PC-9 (cell line): ENCODE data around the gene TOX3. TPM values are rescaled to one million over a fixed set of nuclear protein-coding genes. Genes with fewer than 3 reads are reported as not detected.

Source experiments
- BruUV-seq: library from RNA; stranded (reverse); fragments of 400-500 nt; replicated peaks from 2 replicates; lab custom pipeline; 2021; lab: Mats Ljungman, UMichigan
- CTCF ChIA-PET: fragments of 300-600 bp; sonication (Branson Sonifier 250); formaldehyde crosslinking; loops from one replicate; lab custom pipeline; 2022; ENCODE audit warnings: antibody characterized with exemption; lab: Charles Lee
- POLR2A ChIA-PET: fragments of 300-600 bp; sonication (Branson Sonifier 250); formaldehyde crosslinking; loops from one replicate; lab custom pipeline; 2022; ENCODE audit warnings: antibody characterized with exemption; ENCODE audit not compliant: unreplicated experiment; lab: Charles Lee
- DNase-seq, 2 experiments: peaks; one replicate each; pipeline versions ENCODE4 v3.0.0 to v3.0.0-alpha.2; 2015 to 2022; ENCODE audit warnings: mixed read lengths in 1 of 2
- H2AFZ ChIP-seq: fragments of 200-600 bp; sonication (generic); 2 replicates; pipeline ENCODE4 v1.8.1; 2017; ENCODE audit warnings: antibody characterized with exemption
- H3F3A ChIP-seq: fragments of 200-600 bp; sonication (generic); 2 replicates; pipeline ENCODE4 v1.8.1; 2017; ENCODE audit warnings: antibody characterized with exemption, mild to moderate bottlenecking, low read depth; ENCODE audit not compliant: insufficient read depth
- H3K27ac ChIP-seq: fragments of 200-600 bp; sonication (generic); 2 replicates; pipeline ENCODE4 v1.6.1; 2016; ENCODE audit warnings: mixed run types
- H3K27me3 ChIP-seq: fragments of 200-600 bp; sonication (generic); 2 replicates; pipeline ENCODE4 v1.6.1; 2016; ENCODE audit warnings: low read depth, mixed run types; ENCODE audit not compliant: insufficient read depth
- H3K36me3 ChIP-seq: fragments of 200-600 bp; sonication (generic); 2 replicates; pipeline ENCODE4 v1.6.1; 2016; ENCODE audit warnings: low read depth, mixed run types
- H3K4me1 ChIP-seq: fragments of 200-600 bp; sonication (generic); replicated peaks from 2 replicates; pipeline ENCODE4 v1.6.1; 2016; ENCODE audit warnings: mixed run types; ENCODE audit not compliant: insufficient read depth
- H3K4me2 ChIP-seq: fragments of 200-600 bp; sonication (generic); 2 replicates; pipeline ENCODE4 v1.6.1; 2017; ENCODE audit warnings: mixed run types
- H3K4me3 ChIP-seq: fragments of 200-600 bp; sonication (generic); 2 replicates; pipeline ENCODE4 v1.6.1; 2016; ENCODE audit warnings: mixed run types
- H3K79me2 ChIP-seq: fragments of 200-600 bp; sonication (generic); 2 replicates; pipeline ENCODE4 v1.6.1; 2017; ENCODE audit warnings: low read depth, mixed run types
- H3K9me2 ChIP-seq: fragments of 200-600 bp; sonication (generic); 2 replicates; pipeline ENCODE4 v1.8.1; 2017; ENCODE audit warnings: mild to moderate bottlenecking; ENCODE audit not compliant: insufficient read depth
- H3K9me3 ChIP-seq: fragments of 200-600 bp; sonication (generic); 2 replicates; pipeline ENCODE4 v1.8.1; 2016; ENCODE audit warnings: low read depth; ENCODE audit not compliant: insufficient read depth
- H4K20me1 ChIP-seq: fragments of 200-600 bp; sonication (generic); 2 replicates; pipeline ENCODE4 v1.8.1; 2017; ENCODE audit not compliant: insufficient read depth
- CTCF ChIP-seq: fragments of 200-600 bp; sonication (generic); conservative IDR thresholded peaks from 2 replicates; pipeline ENCODE4 v1.6.1; 2017; ENCODE audit warnings: mixed run types, antibody characterized with exemption, mild to moderate bottlenecking, moderate library complexity
- EZH2 ChIP-seq: fragments of 200-600 bp; sonication (generic); IDR thresholded peaks from 2 replicates; pipeline ENCODE4 v1.8.0; 2017; ENCODE audit warnings: antibody characterized with exemption, low read depth
- intact Hi-C: fragments of 100-400 bp; cut with micrococcal nuclease; formaldehyde crosslinking; loops from one replicate; pipeline ENCODE4 v1.10.0; 2022; ENCODE audit not compliant: unreplicated experiment
- total RNA-seq: library from RNA; stranded (reverse); gene quantifications from 2 replicates; pipeline ENCODE4 v1.2.3, GENCODE V29; 2021

TOX3 gene
- total RNA-seq, 1 experiment from 2014 or later = not detected

GRCh38 chr16:52455549-52456277 lies 91.2 kb downstream of the TOX3 start:
- TF ChIP-seq CTCF (no peak), EZH2 (no peak)
- CTCF ChIA-PET = no interaction called here
- intact Hi-C loops = no loop called here

GRCh38 chr16:52453644-52454043 lies 93.3 kb downstream of the TOX3 start:
- H3K27me3 ChIP-seq = no peaks in the 10 kb centered on the region
- H3K36me3 ChIP-seq = no peaks in the 10 kb centered on the region
- no peak overlapping the region for H3K4me3 ChIP-seq
- no peaks in the 10 kb centered on the region for H3K9me3 ChIP-seq
- H4K20me1 ChIP-seq = no peaks in the 10 kb centered on the region
- H3K79me2 ChIP-seq = no peaks in the 10 kb centered on the region
- BruUV-seq = no TSS peak
- no peaks in the 10 kb centered on the region for H3F3A ChIP-seq
- H3K9me2 ChIP-seq = no peaks in the 10 kb centered on the region
- ChIA-PET CTCF (no interaction called here), POLR2A (no interaction called here)
- no peak overlapping the region for H3K4me2 ChIP-seq
- TF ChIP-seq EZH2 (no peak), CTCF (no peak)
- intact Hi-C loops = no loop called here
- no peak for DNase-seq
- H3K4me1 ChIP-seq = no peaks in the 10 kb centered on the region
- no peak overlapping the region for H2AFZ ChIP-seq
- no peak overlapping the region for H3K27ac ChIP-seq

More at GRCh38 chr16:52455549-52456277, 91.2 kb downstream of the TOX3 start:
- H3K79me2 ChIP-seq = no peaks in the 10 kb centered on the region
- H4K20me1 ChIP-seq = no peaks in the 10 kb centered on the region
- H3K9me2 ChIP-seq = no peaks in the 10 kb centered on the region
- H3F3A ChIP-seq = no peaks in the 10 kb centered on the region
- H2AFZ ChIP-seq = no peak overlapping the region
- H3K4me2 ChIP-seq = no peak overlapping the region
- no peaks in the 10 kb centered on the region for H3K36me3 ChIP-seq
- no peak for DNase-seq
- no peak overlapping the region for H3K4me3 ChIP-seq
- POLR2A ChIA-PET = no interaction called here
- H3K9me3 ChIP-seq = no peaks in the 10 kb centered on the region
- H3K27ac ChIP-seq = no peak overlapping the region
- BruUV-seq = no TSS peak
- H3K27me3 ChIP-seq = no peaks in the 10 kb centered on the region
- no peaks in the 10 kb centered on the region for H3K4me1 ChIP-seq

- Histone ChIP-seq H3K9me3 (no peaks in the 10 kb centered on the region), H3K4me1 (no peaks in the 10 kb centered on the region), H2AFZ (no peak overlapping the region), H4K20me1 (no peaks in the 10 kb centered on the region), H3K79me2 (no peaks in the 10 kb centered on the region), H3K27ac (no peak overlapping the region), H3K4me2 (no peak overlapping the region), H3K36me3 (no peaks in the 10 kb centered on the region), H3F3A (no peaks in the 10 kb centered on the region), H3K9me2 (no peaks in the 10 kb centered on the region), H3K4me3 (no peak overlapping the region), H3K27me3 (no peaks in the 10 kb centered on the region)
- TF ChIP-seq CTCF (no peak), EZH2 (no peak)
- DNase-seq = no peak
- no TSS peak for BruUV-seq
- CTCF ChIA-PET = no interaction called here
- POLR2A ChIA-PET = no interaction called here
- intact Hi-C loops = no loop called here
These were observed 94.9 kb downstream of the TOX3 start for GRCh38 chr16:52451971-52452421.
